ENCODE data around the gene WDR90.

WDR90 gene

GRCh38 chr16:640614-641013, 8.6 kb upstream of the WDR90 start:
- DNase-seq, result no peak

GRCh38 chr16:641326-642188, 7.6 kb upstream of the WDR90 start, which contains the start of gene MCRIP2:
TSS of gene MCRIP2 (plus strand) at chr16:641828. CDS start at chr16:641992, 164 bp downstream.
- DNase-seq, result peak; percentile 10

DNA sequence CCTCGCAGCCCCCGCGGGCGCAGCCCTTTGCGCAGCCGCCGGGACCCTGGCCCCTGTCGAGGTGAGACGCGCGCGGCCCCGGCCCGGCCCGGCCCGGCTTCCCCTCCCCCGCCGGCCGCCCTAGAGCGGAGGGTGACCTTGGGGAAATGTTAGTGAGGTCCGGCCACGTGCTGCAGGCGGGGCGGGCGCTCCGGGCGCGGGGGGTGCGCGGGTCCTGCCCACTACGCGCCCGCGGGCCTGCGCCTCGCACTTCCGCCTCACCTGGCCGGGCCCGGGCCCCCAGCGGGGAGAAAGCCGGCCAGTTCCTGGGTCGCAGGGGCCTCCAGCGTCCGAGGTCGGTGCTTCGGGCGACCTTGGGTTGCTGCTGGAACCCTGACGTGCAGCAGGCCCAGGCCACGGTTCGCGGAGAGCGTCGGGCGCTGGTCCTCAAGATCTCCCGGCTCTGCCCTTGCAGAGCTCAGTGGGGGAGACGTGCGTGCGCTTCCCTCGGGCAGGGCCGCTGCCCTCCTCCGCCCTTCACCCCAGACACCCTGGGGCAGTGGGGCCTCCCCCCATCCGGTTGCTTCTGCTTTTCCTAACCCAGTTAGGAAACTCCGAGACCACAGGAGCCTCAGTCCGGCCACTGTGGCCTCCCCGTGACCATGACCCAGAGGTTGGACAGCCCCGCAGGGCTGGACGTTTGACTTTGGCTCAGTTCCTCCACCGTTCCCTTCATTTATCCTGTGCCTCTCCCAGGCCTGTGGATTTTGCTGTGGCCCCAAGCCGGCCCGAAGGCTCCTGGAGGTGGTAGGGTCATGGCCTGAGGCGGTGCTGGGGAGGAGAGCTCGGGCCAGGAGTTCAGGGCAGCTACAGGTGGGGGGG, 6.7 kb upstream of the WDR90 start:
- no peak for DNase-seq

DNA sequence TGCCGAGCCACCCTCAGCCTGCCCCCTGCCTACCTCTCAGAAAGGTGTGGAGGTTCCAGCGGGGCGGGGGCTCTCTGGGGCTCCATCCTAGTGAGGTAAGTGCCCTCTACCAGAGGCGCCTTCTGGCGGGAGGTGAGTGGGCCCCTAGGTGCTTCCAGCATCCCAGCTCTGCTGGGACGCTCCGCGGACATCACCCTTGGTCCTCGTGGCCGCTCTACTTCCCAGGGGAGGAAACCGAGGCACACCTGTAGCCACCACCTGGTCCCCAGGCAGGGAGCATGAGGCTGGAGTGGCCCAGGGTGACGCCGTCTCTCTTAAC, 6.2 kb upstream of the WDR90 start:
- no peak for DNase-seq

DNA sequence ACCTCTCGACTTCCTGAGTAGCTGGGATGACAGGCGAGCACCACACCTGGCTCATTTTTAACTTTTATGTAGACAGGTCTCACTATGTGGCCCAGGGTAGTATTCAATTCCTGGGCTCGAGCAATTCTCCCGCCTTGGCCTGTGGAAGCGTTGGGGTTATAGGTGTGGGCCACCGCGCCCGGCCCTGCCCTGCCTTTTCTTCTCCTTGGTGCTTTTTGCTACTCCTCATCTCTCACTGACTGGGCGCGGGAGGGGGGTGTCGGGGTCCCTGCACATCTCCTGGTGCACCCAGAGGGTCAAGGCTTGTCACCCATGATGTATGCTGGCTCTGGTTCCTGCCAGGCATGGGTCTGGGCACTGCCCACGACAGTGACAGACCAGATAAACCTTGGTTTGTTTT, 4.6 kb upstream of the WDR90 start:
- DNase-seq, result no peak

DNA sequence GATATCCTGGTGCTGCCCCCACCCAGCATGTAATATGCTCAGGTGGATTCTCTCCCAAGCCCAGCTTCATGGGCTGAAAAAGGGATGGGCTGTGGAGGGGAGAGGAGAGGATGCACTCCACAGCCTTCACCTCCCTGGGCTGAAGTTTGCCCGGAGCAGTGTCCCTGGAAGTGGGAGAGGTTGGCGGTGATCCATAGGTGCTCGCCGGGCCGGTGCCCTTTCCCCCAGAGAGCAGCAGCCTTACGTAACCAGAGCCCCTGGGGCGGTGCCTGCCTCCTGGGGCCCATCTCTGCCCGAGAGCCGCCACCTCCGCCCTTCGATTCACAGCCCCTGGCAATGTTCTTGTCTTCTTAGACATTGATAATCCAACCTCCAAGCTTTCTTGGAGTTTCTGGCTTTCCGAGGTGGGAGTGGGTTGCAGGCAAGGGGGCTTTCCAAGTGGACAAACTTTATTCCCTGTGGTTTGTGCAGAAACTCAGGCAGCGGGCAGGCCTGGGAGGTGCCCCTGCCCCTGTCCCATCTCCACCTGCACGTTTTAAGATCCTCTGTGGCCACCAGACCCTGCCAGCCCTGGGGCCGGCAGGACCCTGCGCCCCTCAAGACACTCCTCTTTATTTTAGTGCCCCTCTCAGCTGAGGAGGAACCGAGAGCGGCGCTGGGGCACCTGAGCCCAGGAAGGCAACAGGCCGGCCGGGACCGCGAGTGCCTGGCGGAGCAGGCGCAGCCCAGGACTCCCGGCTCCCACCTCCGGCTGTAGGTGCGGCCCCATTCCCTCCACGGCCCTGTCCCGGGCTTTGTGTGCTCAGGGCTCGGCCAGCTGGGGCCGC, 3.1 kb upstream of the WDR90 start:
- DNase-seq, result no peak

DNA sequence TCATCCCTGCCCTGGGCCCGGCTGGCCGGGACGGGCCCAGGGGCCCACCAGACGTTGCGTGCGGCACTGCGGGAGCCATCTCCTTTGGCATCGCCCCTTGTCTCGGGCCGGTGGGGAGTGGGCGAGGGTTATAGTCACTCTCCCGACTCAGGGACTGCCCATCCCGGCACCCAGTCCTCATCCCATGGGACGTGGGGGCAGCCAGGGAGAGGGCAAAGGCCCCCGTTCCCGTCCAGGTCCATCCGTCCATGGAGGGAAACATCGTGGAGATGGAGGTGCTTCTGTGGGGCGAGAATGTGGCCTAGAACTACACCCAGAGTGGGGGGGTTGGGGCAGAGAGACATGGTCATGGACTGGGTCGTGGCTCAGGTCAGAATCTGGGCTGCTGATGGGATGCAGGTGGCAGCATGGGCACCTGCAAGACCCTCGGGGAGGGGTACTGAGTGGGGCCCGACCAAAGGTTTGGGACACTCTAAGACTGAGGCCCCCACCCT, 2.4 kb upstream of the WDR90 start:
- no peak for DNase-seq

DNA sequence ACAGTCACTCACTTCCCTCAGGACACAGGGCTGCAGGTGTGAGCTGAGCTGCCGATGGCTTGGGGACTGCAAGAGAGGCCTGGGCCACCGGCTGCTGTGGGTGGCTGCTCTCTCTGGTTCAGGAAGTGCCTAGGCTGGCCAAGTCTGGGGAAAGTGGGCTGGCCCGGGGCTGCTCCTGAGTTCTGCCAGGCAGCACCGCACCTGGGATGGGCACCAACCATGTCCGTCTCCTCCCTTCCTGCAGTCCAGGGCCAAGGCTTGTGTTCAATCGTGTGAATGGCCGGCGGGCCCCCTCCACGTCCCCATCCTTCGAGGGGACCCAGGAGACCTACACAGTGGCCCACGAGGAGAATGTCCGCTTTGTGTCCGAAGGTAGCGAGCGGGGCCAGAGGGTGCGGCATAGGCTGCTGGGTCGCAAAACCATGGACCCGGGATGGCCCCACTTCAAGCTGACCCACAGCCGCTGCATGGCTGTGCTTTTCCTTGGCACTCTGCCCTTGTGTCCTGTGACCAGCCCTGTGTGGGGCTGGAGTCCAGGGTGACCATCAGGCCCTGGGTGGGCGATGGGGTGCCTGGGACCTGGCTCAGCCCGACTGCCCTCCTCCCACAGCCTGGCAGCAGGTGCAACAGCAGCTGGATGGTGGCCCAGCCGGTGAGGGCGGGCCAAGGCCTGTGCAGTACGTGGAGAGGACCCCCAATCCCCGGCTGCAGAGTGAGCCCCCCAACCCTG, 1.8 kb upstream of the WDR90 start:
- DNase-seq, result no peak

DNA sequence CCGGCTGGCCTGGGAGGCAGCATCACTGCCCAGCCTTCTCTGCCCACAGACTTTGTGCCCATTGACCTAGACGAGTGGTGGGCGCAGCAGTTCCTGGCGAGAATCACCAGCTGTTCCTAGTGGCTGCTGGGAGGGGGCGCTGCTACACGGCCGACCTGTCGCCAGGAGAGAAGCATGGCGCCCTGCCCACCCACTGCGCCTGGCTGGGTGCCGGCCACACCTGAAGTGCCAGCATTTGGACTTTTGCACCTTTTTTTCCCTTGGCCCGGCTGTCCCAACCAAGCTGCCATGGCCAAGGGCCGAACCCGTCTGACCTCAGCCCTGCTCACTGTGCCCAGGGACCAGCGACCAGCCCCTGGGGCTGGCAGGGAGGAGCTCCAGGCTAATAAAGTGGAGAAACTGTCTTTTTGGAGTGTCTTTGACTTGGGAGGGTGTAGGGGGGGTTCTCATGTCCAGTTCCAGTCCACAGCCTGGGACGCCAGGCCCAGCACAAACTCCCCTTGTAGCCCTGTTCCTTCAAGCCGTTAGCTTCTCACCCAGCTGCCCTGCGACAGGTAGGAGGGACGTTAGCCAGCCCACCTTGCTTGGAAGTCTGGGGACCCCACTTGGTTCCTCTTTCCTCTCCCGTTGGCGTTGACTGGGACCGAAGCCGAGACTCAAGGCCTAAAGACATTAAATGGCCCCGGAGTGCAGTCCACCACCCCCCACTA, 939 bp upstream of the WDR90 start:
- no peak for DNase-seq

- DNase-seq, result no peak
Observed at GRCh38 chr16:649631-650030, 466 bp downstream of the WDR90 start.

DNA sequence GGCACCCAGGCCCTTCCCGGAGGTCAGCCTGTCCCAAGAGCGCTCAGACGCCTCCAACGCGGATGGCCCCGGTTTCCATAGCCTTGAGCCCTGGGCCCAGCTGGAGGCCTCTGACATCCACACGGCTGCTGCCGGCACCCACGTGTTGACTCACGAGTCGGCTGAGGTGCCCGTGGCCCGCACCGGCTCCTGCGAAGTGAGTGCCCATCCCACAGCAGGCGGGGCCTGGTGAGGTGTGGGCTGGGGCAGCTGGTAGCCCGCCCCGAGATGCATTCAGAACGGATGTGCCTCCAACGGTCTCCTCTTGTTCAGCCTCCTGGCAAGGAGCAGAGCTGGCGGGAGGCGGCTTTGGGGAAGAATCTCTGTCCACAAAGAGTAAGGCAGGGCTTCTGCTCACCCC, 2.7 kb downstream of the WDR90 start:
- DNase-seq, result no peak

DNA sequence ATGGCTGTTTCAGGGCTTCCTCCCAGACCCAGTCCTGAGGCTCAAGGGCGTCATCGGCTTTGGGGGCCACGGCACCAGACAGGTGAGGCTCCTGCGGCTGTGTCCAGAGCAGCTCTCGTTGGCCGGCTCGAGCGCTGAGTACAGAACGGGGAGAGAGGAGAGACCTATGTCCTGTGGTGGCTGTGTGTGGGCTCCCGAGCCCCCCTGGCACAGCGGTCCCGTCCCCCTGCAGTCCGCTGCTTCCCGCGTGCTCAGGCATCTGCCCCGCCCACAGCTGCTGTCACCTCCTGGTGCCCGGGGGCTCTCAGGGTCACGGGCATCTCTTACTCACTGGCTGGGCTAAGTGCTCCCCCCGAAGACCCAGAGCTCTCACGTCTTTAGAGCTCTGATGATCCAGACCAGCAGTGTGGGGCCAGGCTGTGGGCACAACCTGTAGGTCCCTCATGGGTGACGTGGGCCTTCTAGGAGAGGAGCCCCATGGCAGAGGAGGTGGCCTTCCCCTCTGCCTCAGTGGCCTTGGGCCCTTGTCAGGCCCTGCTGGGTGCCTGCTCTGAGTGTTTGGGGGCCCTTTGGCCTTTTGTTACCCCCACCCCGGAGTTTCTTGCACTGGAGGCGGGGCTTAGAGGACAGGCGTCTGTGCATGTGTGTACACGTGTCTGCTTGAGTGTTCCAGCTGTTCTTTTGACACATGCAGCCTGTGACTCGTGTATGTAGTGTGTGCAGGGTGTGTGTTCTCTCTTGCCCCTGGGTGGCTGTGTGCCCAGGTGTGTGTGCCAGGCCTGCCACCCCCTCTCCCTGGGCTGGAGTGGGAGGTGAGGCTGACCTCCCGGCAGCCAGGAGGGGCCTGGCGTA, 3.5 kb downstream of the WDR90 start:
- DNase-seq, result no peak

- no peak for DNase-seq
Observed at GRCh38 chr16:654034-654433, 4.9 kb downstream of the WDR90 start.

DNA sequence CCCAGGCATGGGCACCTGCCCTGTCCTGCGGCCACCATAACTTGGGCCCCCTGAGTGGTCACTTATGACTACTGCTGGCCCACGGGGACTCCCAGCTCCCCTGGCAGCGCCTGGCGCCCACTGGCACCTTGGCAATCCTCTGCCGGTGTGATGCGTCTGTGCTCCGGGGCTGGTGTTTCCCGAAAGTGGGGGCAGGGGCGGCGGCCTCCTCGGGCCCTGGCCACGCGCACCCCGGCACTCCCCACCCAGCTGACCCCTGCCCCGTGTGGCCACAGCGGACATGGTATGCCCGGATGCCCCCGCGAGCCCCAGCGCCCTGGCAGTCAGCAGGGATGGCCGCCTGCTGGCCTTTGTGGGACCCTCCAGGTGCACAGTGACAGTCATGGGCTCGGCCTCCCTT, 8.3 kb downstream of the WDR90 start:
- DNase-seq, result no peak

DNA sequence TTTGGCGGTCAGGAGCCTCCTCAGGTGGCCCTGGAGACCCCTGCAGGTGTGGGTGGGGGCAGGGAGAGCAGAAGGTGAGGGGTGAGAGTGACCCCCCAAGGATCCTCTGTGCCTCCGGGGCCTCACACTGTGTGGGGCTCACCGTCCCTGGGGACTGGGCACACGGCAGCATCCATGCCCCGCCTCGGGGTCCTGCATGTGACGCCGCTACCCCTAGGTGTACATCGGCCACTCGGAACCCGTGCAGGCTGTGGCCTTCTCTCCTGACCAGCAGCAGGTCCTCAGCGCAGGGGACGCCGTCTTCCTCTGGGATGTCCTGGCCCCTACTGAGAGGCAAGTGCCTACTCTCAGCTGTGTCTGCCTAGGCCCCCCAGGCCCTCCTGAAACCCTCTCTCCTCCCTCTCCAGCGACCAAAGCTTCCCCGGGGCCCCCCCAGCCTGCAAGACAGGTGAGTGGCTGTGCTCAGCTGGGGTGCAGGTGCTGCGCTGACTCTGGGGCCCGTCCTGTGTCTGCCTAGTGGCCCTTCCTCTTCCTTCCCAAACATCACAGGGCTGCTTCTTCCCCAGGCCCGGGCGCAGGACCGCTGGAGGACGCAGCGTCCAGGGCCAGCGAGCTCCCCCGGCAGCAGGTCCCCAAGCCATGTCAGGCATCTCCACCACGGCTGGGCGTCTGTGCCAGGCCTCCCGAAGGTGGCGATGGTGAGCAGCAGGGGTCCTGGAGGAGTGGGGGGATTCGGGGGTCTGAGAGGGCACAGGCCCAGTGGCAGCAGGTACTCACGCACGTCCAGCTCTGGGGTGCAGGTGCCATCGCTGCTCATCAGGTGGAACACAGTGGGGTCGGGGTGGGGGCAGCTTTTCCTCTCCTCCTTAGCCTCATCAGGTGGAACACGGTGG, 9.8 kb downstream of the WDR90 start:
- no peak for DNase-seq

DNA sequence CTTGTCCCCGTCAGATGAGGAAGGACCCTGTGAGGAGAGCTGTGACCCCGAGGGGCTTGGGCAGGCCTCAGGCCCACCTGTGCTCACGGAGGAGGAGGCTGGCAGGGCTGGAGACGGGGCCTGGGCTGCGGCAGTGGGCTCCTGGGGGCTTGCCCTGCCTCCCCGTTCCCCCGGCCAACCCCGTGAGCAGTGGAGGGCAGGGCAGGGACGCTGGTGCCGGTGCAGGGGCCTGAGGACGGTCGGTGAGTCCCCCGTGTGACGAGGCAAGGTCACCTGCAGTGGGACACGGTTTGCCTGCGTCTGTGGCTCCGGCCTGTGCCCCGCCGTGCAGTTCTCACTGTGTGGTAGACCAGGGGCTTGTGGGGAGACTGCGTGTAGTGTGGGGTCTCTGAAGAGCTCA, 10.5 kb downstream of the WDR90 start:
- DNase-seq, result no peak

GRCh38 chr16:660132-660458, 10.9 kb downstream of the WDR90 start:
- DNase-seq, result no peak

GRCh38 chr16:660459-661183, 11.5 kb downstream of the WDR90 start:
- DNase-seq, result no peak

- no peak for DNase-seq
Observed at GRCh38 chr16:661184-661821, 12.1 kb downstream of the WDR90 start.

Data from NCI-H748 treated with DMSO at 0.1 percent for 48 hours (cell line).